ENCODE measurements around the gene ZCCHC24. TPM values are rescaled to one million over a fixed set of nuclear protein-coding genes. Genes with fewer than 3 reads are reported as not detected.

The ZCCHC24 gene
- total RNA-seq, 1 donor from 2014 or later = 180 TPM

DNA sequence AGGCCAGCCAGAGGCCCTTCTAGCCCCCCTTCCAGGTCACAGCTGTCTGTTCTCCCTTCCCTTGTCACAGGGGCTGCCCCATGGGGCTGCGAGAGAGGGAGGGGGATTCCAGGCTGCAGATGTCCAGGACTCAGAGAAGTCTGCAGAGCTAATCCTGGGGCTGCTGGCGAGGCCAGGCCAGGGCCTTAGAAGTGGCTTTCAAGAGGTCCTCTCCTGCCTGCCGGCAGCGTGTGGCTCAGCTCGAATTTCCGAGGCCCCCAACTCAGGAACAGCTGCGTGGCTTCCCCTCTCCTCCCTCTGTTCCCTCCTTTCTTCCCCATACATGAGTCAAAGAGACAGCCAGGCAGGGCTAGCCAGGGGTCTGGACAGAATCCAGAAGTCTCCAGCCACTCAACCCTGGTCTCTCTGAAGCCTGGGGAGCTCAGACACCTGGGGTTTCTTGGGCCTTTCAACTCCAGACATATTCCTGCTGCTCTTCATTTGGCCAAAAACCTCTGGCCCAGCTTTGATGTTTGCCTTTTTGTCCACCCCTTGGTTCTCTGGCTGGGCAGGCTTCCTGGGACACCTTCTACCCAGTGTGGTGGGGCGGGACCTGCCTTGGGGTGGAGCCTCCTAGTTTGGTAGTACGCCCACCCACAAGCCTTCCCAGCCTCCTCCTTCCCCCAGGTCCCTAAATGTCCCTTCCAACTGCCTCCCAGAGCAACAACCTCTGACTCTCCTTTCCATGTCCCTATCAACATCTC is 45.1 kb upstream of the ZCCHC24 start:
- Histone ChIP-seq H3K9me3 (no peaks in the 10 kb centered on the region), H3K4me3 (no peak overlapping the region), H3K27me3 (no peaks in the 10 kb centered on the region), H3K4me1 (peaks cover 4 to 10% of the 10 kb centered on the region in 2 donors), H3K36me3 (no peaks in the 10 kb centered on the region), H3K27ac (no peak overlapping the region)
- no peak for DNase-seq (ENCODE audit: low spot score in 2 of 2)
- TF ChIP-seq, protein P1, sequence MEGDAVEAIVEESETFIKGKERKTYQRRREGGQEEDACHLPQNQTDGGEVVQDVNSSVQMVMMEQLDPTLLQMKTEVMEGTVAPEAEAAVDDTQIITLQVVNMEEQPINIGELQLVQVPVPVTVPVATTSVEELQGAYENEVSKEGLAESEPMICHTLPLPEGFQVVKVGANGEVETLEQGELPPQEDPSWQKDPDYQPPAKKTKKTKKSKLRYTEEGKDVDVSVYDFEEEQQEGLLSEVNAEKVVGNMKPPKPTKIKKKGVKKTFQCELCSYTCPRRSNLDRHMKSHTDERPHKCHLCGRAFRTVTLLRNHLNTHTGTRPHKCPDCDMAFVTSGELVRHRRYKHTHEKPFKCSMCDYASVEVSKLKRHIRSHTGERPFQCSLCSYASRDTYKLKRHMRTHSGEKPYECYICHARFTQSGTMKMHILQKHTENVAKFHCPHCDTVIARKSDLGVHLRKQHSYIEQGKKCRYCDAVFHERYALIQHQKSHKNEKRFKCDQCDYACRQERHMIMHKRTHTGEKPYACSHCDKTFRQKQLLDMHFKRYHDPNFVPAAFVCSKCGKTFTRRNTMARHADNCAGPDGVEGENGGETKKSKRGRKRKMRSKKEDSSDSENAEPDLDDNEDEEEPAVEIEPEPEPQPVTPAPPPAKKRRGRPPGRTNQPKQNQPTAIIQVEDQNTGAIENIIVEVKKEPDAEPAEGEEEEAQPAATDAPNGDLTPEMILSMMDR (IDR thresholded peaks at IDR 0.05) = no peak
- intact Hi-C loops (cut with DNase I) = no loop called here

DNA sequence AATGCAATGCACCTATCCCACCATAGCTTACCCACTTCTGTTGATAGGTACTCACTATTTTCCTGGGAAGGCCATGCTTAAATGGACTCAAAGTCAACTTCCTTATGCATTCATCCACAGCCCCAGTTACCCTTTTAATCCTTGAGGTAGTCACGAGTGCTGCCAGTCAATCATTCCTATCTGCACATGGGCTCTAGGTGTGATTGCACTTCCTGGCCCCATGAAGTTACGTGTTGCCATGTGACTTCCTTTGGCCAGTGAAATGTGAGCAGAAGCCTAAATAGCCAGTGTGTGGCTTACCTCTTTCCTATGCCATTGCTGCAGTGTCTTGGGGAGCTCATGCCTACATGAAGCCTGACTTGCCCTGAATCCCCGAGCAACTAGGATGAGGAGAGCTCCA is 43.4 kb upstream of the ZCCHC24 start:
- H3K27ac ChIP-seq = peak overlapping the region in 1 of 2 donors; percentile 76
- intact Hi-C loops (cut with DNase I) = no loop called here
- no peak for DNase-seq (ENCODE audit: low spot score in 2 of 2)

DNA sequence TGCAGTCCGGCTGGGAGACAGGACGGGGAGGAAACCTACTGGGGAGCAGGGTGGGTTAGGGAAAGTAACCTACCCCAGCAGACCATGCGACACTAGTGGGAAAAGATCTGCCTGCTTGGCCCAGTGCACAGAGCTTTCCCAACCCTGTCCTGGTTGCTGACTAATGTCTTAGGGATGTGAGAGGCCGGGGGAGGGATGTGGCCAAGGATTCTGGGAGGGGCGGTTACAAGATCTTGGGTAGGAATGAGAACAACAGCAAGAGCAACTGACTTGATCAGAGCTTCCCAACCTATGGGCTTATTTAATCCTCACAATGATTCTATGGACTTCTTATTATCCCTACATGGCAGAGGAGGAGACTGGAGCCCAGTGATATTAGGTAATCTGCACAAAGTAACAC is 42.9 kb upstream of the ZCCHC24 start:
- Histone ChIP-seq H3K9me3 (no peaks in the 10 kb centered on the region), H3K4me3 (no peak overlapping the region), H3K27me3 (no peaks in the 10 kb centered on the region), H3K27ac (peak overlapping the region; percentile 71 to 76), H3K36me3 (no peaks in the 10 kb centered on the region), H3K4me1 (peaks cover 4 to 10% of the 10 kb centered on the region in 2 donors)
- DNase-seq (ENCODE audit: low spot score in 2 of 2) = peak; percentile 54 to 89
- TF ChIP-seq, protein P1 (IDR thresholded peaks at IDR 0.05) = no peak
- intact Hi-C loops (cut with DNase I) = no loop called here

More for the DNA sequence above, 43.4 kb upstream of the ZCCHC24 start:
- Histone ChIP-seq H3K36me3 (no peaks in the 10 kb centered on the region), H3K9me3 (no peaks in the 10 kb centered on the region), H3K27me3 (no peaks in the 10 kb centered on the region), H3K4me1 (peaks cover 4 to 10% of the 10 kb centered on the region in 2 donors), H3K4me3 (no peak overlapping the region)
- TF ChIP-seq, protein P1 (IDR thresholded peaks at IDR 0.05) = no peak

GRCh38 chr10:79487296-79488194 is 42.1 kb upstream of the ZCCHC24 start:
- TF ChIP-seq, protein P1 (IDR thresholded peaks at IDR 0.05) = peak in 2 of 3 experiments; percentile 37 to 50
- Histone ChIP-seq H3K27me3 (no peaks in the 10 kb centered on the region), H3K36me3 (no peaks in the 10 kb centered on the region), H3K27ac (peak overlapping the region; percentile 71 to 76), H3K4me1 (peaks cover 4 to 10% of the 10 kb centered on the region in 2 donors), H3K4me3 (no peak overlapping the region), H3K9me3 (no peaks in the 10 kb centered on the region)
- intact Hi-C loops (cut with DNase I) = no loop called here
- DNase-seq (ENCODE audit: low spot score in 2 of 2) = peak in 1 of 2 donors; percentile 70

GRCh38 chr10:79484476-79484875 is 39.1 kb upstream of the ZCCHC24 start:
- Histone ChIP-seq H3K36me3 (no peaks in the 10 kb centered on the region), H3K27me3 (no peaks in the 10 kb centered on the region), H3K4me3 (no peak overlapping the region), H3K4me1 (peaks cover 4 to 10% of the 10 kb centered on the region in 2 donors), H3K27ac (peak overlapping the region; percentile 34 to 47), H3K9me3 (no peaks in the 10 kb centered on the region)
- TF ChIP-seq, protein P1 (IDR thresholded peaks at IDR 0.05) = no peak
- DNase-seq (ENCODE audit: low spot score in 2 of 2) = no peak
- intact Hi-C loops (cut with DNase I) = no loop called here

Measured in ascending aorta (tissue), 2 donors.